A673 (cell line): ENCODE measurements around the gene BAAT.

Source experiments
- CTCF ChIP-seq: fragments of 300-800, 200-600 bp; sonication (generic); conservative IDR thresholded peaks from 2 replicates; pipeline ENCODE4 v1.5.1; 2017; ENCODE audit warnings: low read depth, mild to moderate bottlenecking, antibody characterized with exemption, low read length, moderate library complexity, mixed read lengths
- EZH2 ChIP-seq: fragments of 200-600 bp; sonication (generic); IDR thresholded peaks from 2 replicates; pipeline ENCODE4 v1.6.1; 2017; ENCODE audit warnings: borderline replicate concordance, low read depth, mild to moderate bottlenecking, mixed read lengths, antibody characterized with exemption, low read length; ENCODE audit not compliant: poor library complexity, severe bottlenecking

GRCh38 chr9:101325053-101325452, 59.8 kb downstream of the BAAT start:
- TF ChIP-seq CTCF (no peak), EZH2 (no peak)
